GM18508 (cell line): ENCODE data around the gene PCDHGA11.
A peak's percentile ranks its signal among the peaks of the same experiment; 100 is the strongest.
"Not testable (repeated sequence)": the region's sequence is repeated elsewhere in the genome, so short reads cannot be mapped to it uniquely, and the experiment has no call there.

ENCODE experiments used
- ATAC-seq: cut with Tn5 transposase; IDR thresholded peaks from one replicate; pipeline ENCODE4 v1.9.1; 2021; ENCODE audit warnings: moderate number of reproducible peaks; ENCODE audit not compliant: insufficient read depth, unreplicated experiment

The PCDHGA11 gene

DNA sequence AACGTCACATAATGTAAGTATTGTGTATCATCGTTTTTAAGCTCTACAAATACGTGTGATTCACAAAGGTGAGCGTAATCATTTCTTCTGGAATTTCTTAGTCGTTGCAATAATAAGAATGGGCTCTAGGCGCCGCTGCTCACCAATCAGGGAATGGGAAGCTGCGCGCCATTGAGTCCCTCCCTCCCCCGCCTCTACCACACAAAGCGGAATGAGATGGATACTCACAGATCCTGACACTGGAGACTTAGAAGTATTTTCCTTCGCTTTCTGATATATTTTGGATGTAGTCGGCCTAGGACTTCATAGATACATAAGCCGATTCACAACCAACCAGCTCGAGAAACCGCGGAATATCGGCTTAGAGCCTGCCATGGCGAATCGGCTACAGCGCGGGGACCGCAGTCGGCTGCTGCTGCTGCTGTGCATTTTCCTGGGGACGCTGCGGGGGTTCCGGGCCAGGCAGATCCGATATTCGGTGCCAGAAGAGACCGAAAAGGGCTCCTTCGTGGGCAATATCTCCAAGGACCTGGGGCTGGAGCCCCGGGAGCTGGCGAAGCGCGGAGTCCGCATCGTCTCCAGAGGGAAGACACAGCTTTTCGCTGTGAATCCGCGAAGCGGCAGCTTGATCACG, at the start of gene PCDHGA11:
TSS of gene PCDHGA11 (plus strand) at position 197 of the 634 bp plus-strand sequence. CDS start at position 374, 177 bp downstream.
- ATAC-seq, result no peak

DNA sequence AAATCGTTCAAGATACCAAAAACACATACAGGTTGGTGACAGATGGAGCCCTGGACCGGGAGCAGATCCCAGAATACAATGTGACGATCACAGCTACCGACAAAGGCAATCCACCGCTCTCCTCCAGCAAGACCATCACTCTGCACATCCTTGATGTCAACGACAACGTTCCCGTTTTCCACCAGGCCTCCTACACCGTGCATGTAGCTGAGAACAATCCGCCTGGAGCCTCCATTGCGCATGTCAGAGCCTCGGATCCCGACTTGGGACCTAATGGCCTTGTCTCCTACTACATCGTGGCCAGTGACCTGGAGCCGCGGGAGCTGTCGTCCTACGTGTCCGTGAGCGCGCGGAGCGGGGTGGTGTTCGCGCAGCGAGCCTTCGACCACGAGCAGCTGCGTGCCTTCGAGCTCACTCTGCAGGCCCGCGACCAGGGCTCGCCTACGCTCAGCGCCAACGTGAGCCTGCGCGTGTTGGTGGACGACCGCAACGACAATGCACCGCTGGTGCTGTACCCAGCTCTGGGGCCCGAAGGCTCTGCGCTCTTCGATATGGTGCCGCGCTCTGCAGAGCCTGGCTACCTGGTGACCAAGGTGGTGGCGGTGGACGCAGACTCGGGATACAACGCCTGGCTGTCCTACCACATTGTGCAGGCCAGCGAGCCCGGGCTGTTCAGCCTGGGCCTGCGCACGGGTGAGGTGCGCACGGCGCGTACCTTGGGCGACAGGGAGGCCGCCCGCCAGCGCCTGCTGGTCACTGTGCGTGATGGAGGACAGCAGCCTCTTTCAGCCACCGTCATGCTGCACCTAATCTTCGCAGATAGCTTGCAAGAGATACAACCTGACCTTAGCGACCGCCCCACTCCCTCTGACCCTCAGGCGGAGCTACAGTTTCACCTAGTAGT, 49.0 kb upstream of the PCDHGA11 start:
- no peak for ATAC-seq

GRCh38 chr5:141373673-141374317, 47.1 kb upstream of the PCDHGA11 start, which contains the start of gene PCDHGA6:
Gene PCDHGA6 (plus strand): TSS chr5:141373891. CDS start chr5:141374084, 193 bp downstream.
- ATAC-seq, result no peak

GRCh38 chr5:141374627-141375026, 46.2 kb upstream of the PCDHGA11 start:
- ATAC-seq, result no peak

DNA sequence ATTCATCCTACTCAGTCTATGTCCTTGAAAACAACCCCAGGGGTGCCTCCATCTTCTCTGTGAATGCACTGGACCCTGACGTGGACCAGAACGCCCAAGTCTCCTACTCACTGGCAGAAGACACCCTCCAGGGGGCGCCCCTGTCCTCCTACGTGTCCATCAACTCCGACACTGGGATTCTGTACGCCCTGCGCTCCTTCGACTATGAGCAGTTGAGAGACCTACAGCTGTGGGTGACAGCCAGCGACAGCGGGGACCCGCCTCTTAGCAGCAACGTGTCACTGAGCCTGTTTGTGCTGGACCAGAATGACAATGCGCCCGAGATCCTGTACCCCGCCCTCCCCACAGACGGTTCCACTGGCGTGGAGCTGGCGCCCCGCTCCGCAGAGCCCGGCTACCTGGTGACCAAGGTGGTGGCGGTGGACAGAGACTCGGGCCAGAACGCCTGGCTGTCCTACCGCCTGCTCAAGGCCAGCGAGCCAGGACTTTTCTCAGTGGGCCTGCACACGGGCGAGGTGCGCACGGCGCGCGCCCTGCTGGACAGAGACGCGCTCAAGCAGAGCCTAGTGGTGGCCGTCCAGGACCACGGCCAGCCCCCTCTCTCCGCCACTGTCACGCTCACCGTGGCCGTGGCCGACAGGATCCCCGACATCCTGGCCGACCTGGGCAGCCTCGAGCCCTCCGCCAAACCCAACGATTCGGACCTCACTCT, 45.3 kb upstream of the PCDHGA11 start:
- ATAC-seq, result not testable (repeated sequence)

- ATAC-seq, result no peak
These were observed 38.2 kb upstream of the PCDHGA11 start, which contains the start of gene PCDHGA7 for GRCh38 chr5:141382469-141383294. Gene PCDHGA7 (plus strand): TSS chr5:141382742. CDS start chr5:141382900, 158 bp downstream.

DNA sequence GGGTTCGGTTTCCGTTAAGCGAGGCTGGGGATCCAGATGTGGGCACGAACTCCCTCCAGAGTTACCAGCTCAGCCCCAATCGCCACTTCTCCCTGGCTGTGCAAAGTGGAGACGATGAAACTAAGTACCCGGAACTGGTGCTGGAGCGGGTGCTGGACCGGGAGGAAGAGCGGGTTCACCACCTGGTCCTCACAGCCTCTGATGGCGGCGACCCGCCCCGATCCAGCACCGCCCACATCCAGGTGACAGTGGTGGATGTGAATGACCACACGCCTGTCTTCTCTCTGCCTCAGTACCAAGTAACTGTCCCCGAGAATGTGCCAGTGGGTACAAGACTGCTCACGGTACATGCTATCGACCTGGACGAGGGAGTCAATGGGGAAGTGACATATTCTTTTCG, 37.5 kb upstream of the PCDHGA11 start:
- ATAC-seq, result no peak

- ATAC-seq, result no peak
These were observed 36.2 kb upstream of the PCDHGA11 start for GRCh38 chr5:141384471-141385267.

GRCh38 chr5:141387557-141388311, 33.1 kb upstream of the PCDHGA11 start, which contains the start of gene PCDHGB4:
Gene PCDHGB4 (plus strand): TSS chr5:141387698. CDS start chr5:141387885, 187 bp downstream.
- ATAC-seq, result peak; percentile 89

DNA sequence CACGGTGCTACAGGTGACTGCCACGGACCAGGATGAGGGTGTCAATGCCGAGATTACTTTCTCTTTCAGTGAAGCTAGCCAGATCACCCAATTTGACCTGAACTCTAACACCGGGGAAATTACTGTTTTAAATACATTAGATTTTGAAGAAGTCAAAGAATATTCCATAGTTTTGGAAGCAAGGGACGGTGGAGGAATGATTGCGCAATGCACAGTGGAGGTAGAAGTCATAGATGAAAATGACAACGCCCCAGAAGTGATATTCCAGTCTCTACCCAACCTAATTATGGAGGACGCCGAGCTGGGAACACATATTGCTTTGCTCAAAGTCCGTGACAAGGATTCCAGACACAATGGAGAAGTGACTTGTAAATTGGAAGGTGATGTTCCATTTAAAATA, 32.2 kb upstream of the PCDHGA11 start:
- ATAC-seq, result no peak

DNA sequence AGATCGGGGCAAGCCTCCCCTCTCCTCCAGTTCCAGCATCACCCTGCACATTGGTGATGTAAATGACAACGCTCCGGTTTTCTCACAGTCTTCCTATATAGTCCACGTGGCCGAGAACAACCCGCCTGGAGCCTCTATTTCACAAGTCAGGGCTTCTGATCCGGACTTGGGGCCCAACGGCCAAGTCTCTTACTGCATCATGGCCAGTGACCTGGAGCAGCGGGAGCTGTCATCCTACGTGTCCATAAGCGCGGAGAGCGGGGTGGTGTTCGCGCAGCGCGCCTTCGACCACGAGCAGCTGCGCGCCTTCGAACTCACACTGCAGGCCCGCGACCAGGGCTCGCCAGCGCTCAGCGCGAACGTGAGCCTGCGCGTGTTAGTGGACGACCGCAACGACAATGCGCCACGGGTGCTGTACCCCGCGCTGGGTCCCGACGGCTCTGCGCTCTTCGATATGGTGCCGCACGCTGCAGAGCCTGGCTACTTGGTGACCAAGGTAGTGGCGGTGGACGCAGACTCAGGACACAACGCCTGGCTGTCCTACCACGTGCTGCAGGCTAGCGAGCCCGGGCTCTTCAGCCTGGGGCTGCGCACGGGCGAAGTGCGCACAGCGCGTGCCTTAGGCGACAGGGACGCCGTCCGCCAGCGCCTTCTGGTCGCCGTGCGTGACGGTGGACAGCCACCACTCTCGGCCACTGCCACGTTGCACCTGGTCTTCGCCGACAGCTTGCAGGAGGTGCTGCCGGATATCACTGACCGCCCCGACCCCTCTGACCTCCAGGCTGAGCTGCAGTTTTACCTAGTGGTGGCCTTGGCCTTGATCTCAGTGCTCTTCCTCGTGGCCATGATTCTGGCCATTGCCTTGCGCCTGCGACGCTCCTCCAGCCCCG, 31.5 kb upstream of the PCDHGA11 start:
- no peak for ATAC-seq

GRCh38 chr5:141392429-141393198, 28.2 kb upstream of the PCDHGA11 start, which contains the start of gene PCDHGA8:
Gene PCDHGA8 (plus strand): TSS chr5:141392633. CDS start chr5:141392814, 181 bp downstream.
- ATAC-seq, result no peak

DNA sequence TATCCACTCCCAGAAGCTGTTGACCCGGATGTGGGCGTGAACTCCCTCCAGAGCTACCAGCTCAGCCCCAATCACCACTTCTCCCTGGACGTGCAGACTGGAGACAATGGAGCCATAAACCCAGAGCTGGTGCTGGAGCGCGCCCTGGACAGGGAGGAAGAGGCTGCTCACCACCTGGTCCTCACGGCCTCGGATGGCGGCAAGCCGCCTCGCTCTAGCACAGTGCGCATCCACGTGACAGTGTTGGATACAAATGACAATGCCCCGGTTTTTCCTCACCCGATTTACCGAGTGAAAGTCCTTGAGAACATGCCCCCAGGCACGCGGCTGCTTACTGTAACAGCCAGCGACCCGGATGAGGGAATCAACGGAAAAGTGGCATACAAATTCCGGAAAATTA, 27.6 kb upstream of the PCDHGA11 start:
- no peak for ATAC-seq

- ATAC-seq, result not testable (repeated sequence)
These were observed 26.3 kb upstream of the PCDHGA11 start for GRCh38 chr5:141394401-141395187.
